ENCODE measurements around the gene KRTAP5-7. TPM values are rescaled to one million over a fixed set of nuclear protein-coding genes. Genes with fewer than 3 reads are reported as not detected.
A peak's percentile ranks its signal among the peaks of the same experiment; 100 is the strongest.

Gene KRTAP5-7
- total and polyA plus RNA-seq, 2 experiments from 2014 or later: not detected

DNA sequence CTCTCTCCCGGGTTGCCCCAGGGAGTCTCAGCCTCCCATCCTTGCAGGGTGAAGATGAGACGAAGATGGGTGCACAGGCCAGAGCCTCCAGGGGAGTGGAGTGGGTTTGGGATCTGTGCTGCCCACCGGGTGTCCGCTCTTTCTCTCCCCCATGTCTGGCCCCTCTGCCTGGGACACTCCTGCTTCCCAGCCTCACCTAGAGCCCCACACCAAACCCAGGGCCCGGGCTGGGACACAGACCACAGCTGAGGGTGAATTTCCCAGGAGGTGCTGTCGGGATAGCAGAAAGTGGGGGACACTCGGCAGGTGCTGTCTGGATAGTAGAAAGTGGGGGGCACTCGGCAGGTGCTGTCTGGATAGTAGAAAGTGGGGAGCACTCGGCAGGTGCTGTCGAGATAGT lies 25.0 kb upstream of the KRTAP5-7 start:
- Histone ChIP-seq H4K20me1 (replicated peaks; ENCODE audit: insufficient read depth) (no peaks in the 10 kb centered on the region), H3K27me3 (ENCODE audit: insufficient read depth) (no peaks in the 10 kb centered on the region), H3K79me2 (replicated peaks; ENCODE audit: insufficient read depth) (no peaks in the 10 kb centered on the region), H2AFZ (no peak overlapping the region), H3K9me2 (ENCODE audit: insufficient read depth) (no peaks in the 10 kb centered on the region), H3K4me3 (no peak overlapping the region), H3K4me2 (no peak overlapping the region), H3K36me3 (ENCODE audit: insufficient read depth) (peaks cover 8% of the 10 kb centered on the region; the same call in 1 of the 2 replicates), H3F3A (replicated peaks; ENCODE audit: low read depth) (no peaks in the 10 kb centered on the region), H3K27ac (ENCODE audit: low read depth) (no peak overlapping the region), H3K4me1 (ENCODE audit: insufficient read depth) (peaks cover 8% of the 10 kb centered on the region; the same call in 1 of the 2 replicates)
- H3K36me3 Mint-ChIP-seq (ENCODE audit: low read depth): peaks cover 40% of the 10 kb centered on the region
- no peak for TF ChIP-seq CREB1 (CRISPR knock-in tag; IDR thresholded peaks at IDR 0.05; ENCODE audit: low read depth)
- TF ChIP-seq NANOG (IDR thresholded peaks at IDR 0.05; ENCODE audit: borderline replicate concordance): no peak
- TF ChIP-seq EZH2phosphoT487 (IDR thresholded peaks at IDR 0.05; ENCODE audit: unreplicated experiment): no peak
- no peak for TF ChIP-seq EZH2 (IDR thresholded peaks at IDR 0.05; ENCODE audit: low read depth, unreplicated experiment)
- no peak for TF ChIP-seq ZNF331 (CRISPR knock-in tag; IDR thresholded peaks at IDR 0.05; ENCODE audit: low read depth)
- H3K4me1 Mint-ChIP-seq: peaks cover 17% of the 10 kb centered on the region
- no peak overlapping the region for H3K4me3 Mint-ChIP-seq
- ATAC-seq (no peak), DNase-seq (ENCODE audit: low spot score) (no peak)
- H3K27me3 Mint-ChIP-seq (ENCODE audit: insufficient read depth, low read depth, poor library complexity): peaks cover 11% of the 10 kb centered on the region
- H3K9me3 Mint-ChIP-seq: peaks cover 15% of the 10 kb centered on the region; the same call in 2 of the 3 replicates
- H3K27ac Mint-ChIP-seq: no peak overlapping the region

DNA sequence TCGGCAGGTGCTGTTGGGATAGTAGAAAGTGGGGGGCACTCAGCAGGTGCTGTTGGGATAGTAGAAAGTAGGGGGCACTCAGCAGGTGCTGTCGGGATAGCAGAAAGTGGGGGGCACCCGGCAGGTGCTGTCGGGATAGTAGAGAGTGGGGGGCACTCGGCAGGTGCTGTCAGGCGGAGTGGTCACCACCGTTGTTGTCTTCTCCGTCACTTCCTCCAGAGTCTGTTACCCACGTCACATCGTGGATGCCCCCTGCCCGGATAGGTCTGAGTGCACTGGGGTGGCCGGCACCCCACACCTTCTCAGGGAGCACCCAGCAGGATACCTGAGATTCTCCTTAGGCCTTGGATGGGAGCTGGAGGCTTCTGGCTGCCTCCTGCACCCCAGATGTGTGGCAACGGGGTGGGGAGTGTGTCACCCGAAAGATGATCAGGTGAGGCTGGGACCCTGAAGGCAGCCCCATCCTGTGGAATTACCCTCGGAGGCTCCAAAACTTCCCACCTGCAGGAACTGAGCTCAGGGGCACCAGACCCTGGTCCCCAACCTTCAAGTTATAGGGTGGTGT lies 24.1 kb upstream of the KRTAP5-7 start:
- Mint-ChIP-seq H3K4me3 (no peak overlapping the region), H3K27me3 (ENCODE audit: insufficient read depth, low read depth, poor library complexity) (peaks cover 12% of the 10 kb centered on the region), H3K4me1 (peaks cover 17% of the 10 kb centered on the region), H3K27ac (no peak overlapping the region), H3K36me3 (ENCODE audit: low read depth) (peaks cover 38% of the 10 kb centered on the region), H3K9me3 (peaks cover 23% of the 10 kb centered on the region; the same call in 2 of the 3 replicates)
- Histone ChIP-seq H3K27me3 (ENCODE audit: insufficient read depth) (no peaks in the 10 kb centered on the region), H2AFZ (no peak overlapping the region), H3K4me1 (ENCODE audit: insufficient read depth) (peaks cover 8% of the 10 kb centered on the region; the same call in 1 of the 2 replicates), H3K9me2 (ENCODE audit: insufficient read depth) (no peaks in the 10 kb centered on the region), H3K79me2 (replicated peaks; ENCODE audit: insufficient read depth) (no peaks in the 10 kb centered on the region), H3F3A (replicated peaks; ENCODE audit: low read depth) (no peaks in the 10 kb centered on the region), H3K4me2 (no peak overlapping the region), H3K27ac (ENCODE audit: low read depth) (no peak overlapping the region), H4K20me1 (replicated peaks; ENCODE audit: insufficient read depth) (no peaks in the 10 kb centered on the region), H3K4me3 (no peak overlapping the region), H3K36me3 (ENCODE audit: insufficient read depth) (peaks cover 8% of the 10 kb centered on the region; the same call in 1 of the 2 replicates)
- TF ChIP-seq EZH2phosphoT487 (IDR thresholded peaks at IDR 0.05; ENCODE audit: unreplicated experiment) (no peak), JUNB (IDR thresholded peaks at IDR 0.05; ENCODE audit: unreplicated experiment) (no peak), POLR2AphosphoS5 (IDR thresholded peaks at IDR 0.05; ENCODE audit: low read depth) (no peak), EZH2 (IDR thresholded peaks at IDR 0.05; ENCODE audit: low read depth, unreplicated experiment) (no peak)
- TF ChIP-seq, protein P1, sequence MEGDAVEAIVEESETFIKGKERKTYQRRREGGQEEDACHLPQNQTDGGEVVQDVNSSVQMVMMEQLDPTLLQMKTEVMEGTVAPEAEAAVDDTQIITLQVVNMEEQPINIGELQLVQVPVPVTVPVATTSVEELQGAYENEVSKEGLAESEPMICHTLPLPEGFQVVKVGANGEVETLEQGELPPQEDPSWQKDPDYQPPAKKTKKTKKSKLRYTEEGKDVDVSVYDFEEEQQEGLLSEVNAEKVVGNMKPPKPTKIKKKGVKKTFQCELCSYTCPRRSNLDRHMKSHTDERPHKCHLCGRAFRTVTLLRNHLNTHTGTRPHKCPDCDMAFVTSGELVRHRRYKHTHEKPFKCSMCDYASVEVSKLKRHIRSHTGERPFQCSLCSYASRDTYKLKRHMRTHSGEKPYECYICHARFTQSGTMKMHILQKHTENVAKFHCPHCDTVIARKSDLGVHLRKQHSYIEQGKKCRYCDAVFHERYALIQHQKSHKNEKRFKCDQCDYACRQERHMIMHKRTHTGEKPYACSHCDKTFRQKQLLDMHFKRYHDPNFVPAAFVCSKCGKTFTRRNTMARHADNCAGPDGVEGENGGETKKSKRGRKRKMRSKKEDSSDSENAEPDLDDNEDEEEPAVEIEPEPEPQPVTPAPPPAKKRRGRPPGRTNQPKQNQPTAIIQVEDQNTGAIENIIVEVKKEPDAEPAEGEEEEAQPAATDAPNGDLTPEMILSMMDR (conservative IDR thresholded peaks at IDR 0.05; ENCODE audit: low read depth in 2 of 2): no peak
- DNase-seq (ENCODE audit: low spot score): no peak
- no peak for ATAC-seq

DNA sequence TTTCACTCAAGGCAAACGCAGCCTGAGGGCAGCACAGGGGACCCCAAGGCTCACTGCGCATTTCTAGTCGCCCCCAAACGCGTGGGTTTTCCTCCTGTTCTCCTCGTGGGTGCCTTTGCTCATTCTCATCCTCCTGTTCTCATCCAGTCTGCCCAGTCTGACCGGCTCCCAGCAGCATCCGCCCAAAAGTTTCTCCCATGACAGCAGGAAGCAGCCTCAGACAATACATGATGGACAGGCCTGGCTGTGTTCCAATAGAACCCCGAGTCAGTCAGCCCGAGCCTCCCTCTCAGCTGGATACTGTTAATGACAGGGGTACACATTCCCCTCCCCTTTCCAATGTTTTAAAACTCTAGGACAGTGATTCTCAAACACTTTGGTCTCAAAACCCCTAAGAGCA lies 22.5 kb upstream of the KRTAP5-7 start:
- peaks cover 8% of the 10 kb centered on the region; the same call in 1 of the 2 replicates for H3K4me1 ChIP-seq (ENCODE audit: insufficient read depth)
- DNase-seq (ENCODE audit: low spot score) (no peak), ATAC-seq (peak; percentile 86)
- H3F3A ChIP-seq (replicated peaks; ENCODE audit: low read depth): no peaks in the 10 kb centered on the region
- Mint-ChIP-seq H3K4me3 (no peak overlapping the region), H3K36me3 (ENCODE audit: low read depth) (peaks cover 43% of the 10 kb centered on the region), H3K4me1 (peaks cover 17% of the 10 kb centered on the region), H3K9me3 (peaks cover 38% of the 10 kb centered on the region), H3K27me3 (ENCODE audit: insufficient read depth, low read depth, poor library complexity) (peaks cover 15% of the 10 kb centered on the region), H3K27ac (0 out of 2 replicates have a peak overlapping the region, but pooled peaks have one; percentile 6)
- no peak overlapping the region for H3K27ac ChIP-seq (ENCODE audit: low read depth)
- no peaks in the 10 kb centered on the region for H4K20me1 ChIP-seq (replicated peaks; ENCODE audit: insufficient read depth)
- H3K36me3 ChIP-seq (ENCODE audit: insufficient read depth): no peaks in the 10 kb centered on the region
- no peak overlapping the region for H2AFZ ChIP-seq
- H3K4me2 ChIP-seq: no peak overlapping the region
- TF ChIP-seq, protein P1 (conservative IDR thresholded peaks at IDR 0.05; ENCODE audit: low read depth in 2 of 2): no peak
- no peaks in the 10 kb centered on the region for H3K27me3 ChIP-seq (ENCODE audit: insufficient read depth)
- H3K9me2 ChIP-seq (ENCODE audit: insufficient read depth): no peaks in the 10 kb centered on the region
- H3K79me2 ChIP-seq (replicated peaks; ENCODE audit: insufficient read depth): no peaks in the 10 kb centered on the region
- no peak overlapping the region for H3K4me3 ChIP-seq
